Nephron progenitor cell (in vitro differentiated cells): ENCODE results near the gene ATP9B.

Source experiments
- DNase-seq: peaks from one replicate; pipeline ENCODE4 v3.0.0; 2021
- H3K27ac Mint-ChIP-seq: 2 replicates; pipeline ENCODE4 v1.8.0; 2021; ENCODE audit warnings: mild to moderate bottlenecking, moderate library complexity, mixed read lengths
- H3K27me3 Mint-ChIP-seq: 2 replicates; pipeline ENCODE4 v1.8.0; 2021; ENCODE audit warnings: mild to moderate bottlenecking, low read depth, mixed read lengths; ENCODE audit not compliant: poor library complexity
- H3K36me3 Mint-ChIP-seq: 2 replicates; pipeline ENCODE4 v1.8.0; 2021; ENCODE audit warnings: low read depth, mixed read lengths
- H3K4me1 Mint-ChIP-seq: 2 replicates; pipeline ENCODE4 v1.8.0; 2021; ENCODE audit warnings: mixed read lengths
- H3K4me3 Mint-ChIP-seq: 2 replicates; pipeline ENCODE4 v1.8.0; 2021; ENCODE audit warnings: mild to moderate bottlenecking, moderate library complexity, mixed read lengths
- H3K9me3 Mint-ChIP-seq: 2 replicates; pipeline ENCODE4 v1.8.0; 2021; ENCODE audit warnings: mild to moderate bottlenecking, moderate library complexity, mixed read lengths
- CTCF ChIP-seq: fragments of 200-600 bp; sonication (generic); IDR thresholded peaks from 2 replicates; pipeline ENCODE4 v1.5.0; 2021; ENCODE audit warnings: antibody characterized with exemption

The ATP9B gene

DNA sequence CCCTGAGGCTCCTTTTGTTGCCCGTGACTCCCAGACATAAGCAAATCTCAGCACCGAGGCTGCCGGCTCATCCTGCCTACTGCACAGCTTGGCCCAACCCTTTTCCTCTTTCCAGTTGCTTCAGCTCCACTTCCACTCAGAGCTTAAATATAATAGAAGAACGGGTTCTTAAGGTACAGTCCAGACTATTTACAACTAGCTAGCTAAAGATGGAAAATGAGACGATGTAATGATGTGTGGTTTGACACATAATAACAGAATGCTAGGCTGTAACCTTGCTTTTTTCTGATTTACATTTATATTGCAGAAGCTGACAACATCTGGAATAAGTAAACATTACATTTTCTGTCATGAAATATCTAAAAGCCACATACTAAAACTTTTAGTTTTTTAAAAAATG is 26.9 kb upstream of the ATP9B start:
- no peak overlapping the region for H3K4me3 Mint-ChIP-seq
- no peak for DNase-seq
- H3K36me3 Mint-ChIP-seq: peaks cover 3% of the 10 kb centered on the region
- peaks cover 4% of the 10 kb centered on the region for H3K27me3 Mint-ChIP-seq
- peaks cover 39% of the 10 kb centered on the region for H3K9me3 Mint-ChIP-seq
- H3K4me1 Mint-ChIP-seq: peaks cover 5% of the 10 kb centered on the region
- no peak overlapping the region for H3K27ac Mint-ChIP-seq
- TF ChIP-seq CTCF: no peak

DNA sequence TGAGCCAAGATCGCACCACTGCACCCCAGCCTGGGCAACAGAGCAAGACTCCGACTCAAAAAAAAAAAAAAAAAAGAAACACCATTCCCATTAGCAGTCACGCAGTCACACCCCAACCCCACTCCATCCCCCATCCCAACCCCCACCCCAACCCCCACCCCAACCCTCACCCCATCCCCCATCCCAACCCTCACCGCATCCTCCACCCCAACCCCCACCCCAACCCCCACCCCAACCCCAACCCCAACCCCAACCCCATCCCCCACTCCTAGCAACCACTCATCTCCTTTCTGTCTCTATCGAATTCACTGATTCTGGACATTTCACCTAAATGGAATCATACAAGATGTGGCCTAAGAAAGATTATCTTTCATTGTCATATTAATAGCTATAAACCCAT is 25.9 kb upstream of the ATP9B start:
- H3K4me1 Mint-ChIP-seq: peaks cover 5% of the 10 kb centered on the region

GRCh38 chr18:79046522-79046921 is 22.7 kb upstream of the ATP9B start:
- H3K36me3 Mint-ChIP-seq: no peaks in the 10 kb centered on the region
- TF ChIP-seq CTCF: no peak
- H3K9me3 Mint-ChIP-seq: peaks cover 4% of the 10 kb centered on the region
- no peak overlapping the region for H3K27ac Mint-ChIP-seq
- peaks cover 7% of the 10 kb centered on the region for H3K27me3 Mint-ChIP-seq
- no peak for DNase-seq
- H3K4me1 Mint-ChIP-seq: peaks cover 5% of the 10 kb centered on the region
- H3K4me3 Mint-ChIP-seq: no peak overlapping the region

More for the DNA sequence above, 25.9 kb upstream of the ATP9B start:
- H3K4me3 Mint-ChIP-seq: no peak overlapping the region
- no peak overlapping the region for H3K27ac Mint-ChIP-seq
- no peaks in the 10 kb centered on the region for H3K36me3 Mint-ChIP-seq
- DNase-seq: no peak
- no peak for TF ChIP-seq CTCF
- H3K9me3 Mint-ChIP-seq: peaks cover 29% of the 10 kb centered on the region
- peaks cover 4% of the 10 kb centered on the region for H3K27me3 Mint-ChIP-seq

DNA sequence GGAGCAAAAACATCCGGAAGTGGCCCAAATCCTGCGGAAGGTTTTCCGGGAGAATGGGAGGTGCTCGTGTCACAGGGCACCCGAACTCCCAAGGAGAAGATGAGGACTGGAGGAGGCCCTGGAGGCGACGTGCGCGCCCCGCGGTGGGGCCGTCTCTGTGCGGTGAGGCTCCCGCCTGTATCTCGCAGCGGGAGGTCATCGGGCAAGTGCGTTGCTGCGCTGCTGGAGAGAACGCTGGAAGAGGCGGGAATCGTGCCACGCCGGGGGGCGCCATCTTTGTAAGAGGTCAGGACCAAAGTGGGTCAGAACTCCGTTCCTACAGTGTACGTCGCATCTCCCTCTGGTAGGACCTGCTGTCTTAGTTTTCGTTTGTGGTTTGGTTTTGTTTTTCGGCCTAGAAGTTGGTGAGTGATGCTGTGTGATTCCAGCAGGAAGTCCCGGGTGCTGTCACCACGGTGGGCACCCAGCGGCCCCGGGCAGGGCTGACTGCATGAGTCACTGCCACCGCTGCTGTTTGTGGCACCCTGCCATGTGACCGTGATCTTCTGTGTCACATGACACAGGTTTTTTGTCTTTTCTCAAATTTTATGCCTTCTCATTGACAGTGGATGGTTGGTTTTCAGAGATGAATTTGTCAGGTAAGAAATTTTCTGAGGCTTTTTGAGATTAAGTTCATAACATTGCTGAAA is 21.5 kb upstream of the ATP9B start:
- peaks cover 5% of the 10 kb centered on the region for H3K4me1 Mint-ChIP-seq
- TF ChIP-seq CTCF: no peak
- H3K27ac Mint-ChIP-seq: peak overlapping the region; percentile 48
- no peaks in the 10 kb centered on the region for H3K36me3 Mint-ChIP-seq
- H3K4me3 Mint-ChIP-seq: no peak overlapping the region
- peaks cover 7% of the 10 kb centered on the region for H3K27me3 Mint-ChIP-seq
- DNase-seq: no peak
- peaks cover 3% of the 10 kb centered on the region for H3K9me3 Mint-ChIP-seq

DNA sequence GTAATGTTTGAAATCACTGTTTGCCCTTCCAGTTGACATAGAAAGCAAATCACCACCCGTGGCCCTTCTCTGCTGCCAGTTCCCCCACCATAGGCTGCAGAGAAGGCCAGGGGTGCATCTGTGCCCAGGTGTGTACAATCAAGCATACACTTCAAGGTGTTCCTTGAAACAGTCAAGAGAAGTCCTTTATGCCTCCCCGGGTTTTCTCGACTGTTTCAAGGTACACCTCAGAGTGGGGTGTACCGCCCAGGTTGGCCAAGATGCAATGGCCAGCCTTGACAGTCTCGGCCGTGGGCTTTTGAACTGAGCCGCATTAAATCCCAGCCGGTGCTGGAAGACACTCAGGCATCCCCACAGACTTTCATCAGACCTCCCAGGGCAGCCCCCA is 21.0 kb upstream of the ATP9B start:
- H3K4me1 Mint-ChIP-seq: peaks cover 5% of the 10 kb centered on the region
- no peak for TF ChIP-seq CTCF
- no peaks in the 10 kb centered on the region for H3K36me3 Mint-ChIP-seq
- peaks cover 7% of the 10 kb centered on the region for H3K27me3 Mint-ChIP-seq
- H3K27ac Mint-ChIP-seq: no peak overlapping the region
- H3K9me3 Mint-ChIP-seq: no peaks in the 10 kb centered on the region
- no peak overlapping the region for H3K4me3 Mint-ChIP-seq
- DNase-seq: no peak

GRCh38 chr18:79049506-79049905 is 19.7 kb upstream of the ATP9B start:
- TF ChIP-seq CTCF: no peak
- no peak overlapping the region for H3K4me3 Mint-ChIP-seq
- H3K27me3 Mint-ChIP-seq: peaks cover 7% of the 10 kb centered on the region
- DNase-seq: no peak
- no peak overlapping the region for H3K27ac Mint-ChIP-seq
- peaks cover 5% of the 10 kb centered on the region for H3K4me1 Mint-ChIP-seq
- H3K36me3 Mint-ChIP-seq: no peaks in the 10 kb centered on the region
- H3K9me3 Mint-ChIP-seq: no peaks in the 10 kb centered on the region
